ENCODE measurements around the gene TTLL9. TPM values are rescaled to one million over a fixed set of nuclear protein-coding genes. Genes with fewer than 3 reads are reported as not detected.

Gene TTLL9
- total and polyA plus RNA-seq, 2 of the 13 experiments (the other 11 are each of a cell fraction or from before 2014, with no cell fraction given), result not detected

- TF ChIP-seq SYNCRIP (IDR thresholded peaks at IDR 0.05; ENCODE audit: insufficient read depth, low read depth, low read length) (no peak), HNF4A (CRISPR knock-in tag; IDR thresholded peaks at IDR 0.05) (0 out of 2 replicates have a peak, but pooled peaks have one; percentile 5), ARNTL (CRISPR knock-in tag; IDR thresholded peaks at IDR 0.05) (no peak), MED13 (CRISPR knock-in tag; IDR thresholded peaks at IDR 0.05) (0 out of 2 replicates have a peak, but pooled peaks have one; percentile 24), KDM5B (CRISPR knock-in tag; IDR thresholded peaks at IDR 0.05; ENCODE audit: borderline replicate concordance) (peak; percentile 63; the same call in 1 of the 2 replicates), ZSCAN21 (CRISPR knock-in tag; IDR thresholded peaks at IDR 0.05; ENCODE audit: borderline replicate concordance) (0 out of 2 replicates have a peak, but pooled peaks have one; percentile 50), HNF1B (CRISPR knock-in tag; IDR thresholded peaks at IDR 0.05) (no peak), ZNF142 (CRISPR knock-in tag; IDR thresholded peaks at IDR 0.05) (0 out of 2 replicates have a peak, but pooled peaks have one; percentile 30), ZNF776 (CRISPR knock-in tag; IDR thresholded peaks at IDR 0.05) (peak; percentile 75; the same call in 1 of the 2 replicates), ZNF432 (CRISPR knock-in tag; IDR thresholded peaks at IDR 0.05; ENCODE audit: borderline replicate concordance) (no peak), CBX5 (CRISPR knock-in tag; IDR thresholded peaks at IDR 0.05; ENCODE audit: borderline replicate concordance) (no peak), LCORL (IDR thresholded peaks at IDR 0.05) (no peak), LCORL (CRISPR knock-in tag; IDR thresholded peaks at IDR 0.05) (no peak), ARID4A (CRISPR knock-in tag; IDR thresholded peaks at IDR 0.05; ENCODE audit: borderline replicate concordance) (peak; percentile 44; the same call in 1 of the 2 replicates), ZNF768 (CRISPR knock-in tag; IDR thresholded peaks at IDR 0.05) (peak; percentile 46; the same call in 1 of the 2 replicates), CENPBD1 (CRISPR knock-in tag; IDR thresholded peaks at IDR 0.05; ENCODE audit: borderline replicate concordance, low read depth) (0 out of 2 replicates have a peak, but pooled peaks have one; percentile 21)
Measured at GRCh38 chr20:31869942-31870725, at the start of gene TTLL9, which contains the start of gene DUSP15 (continued).

All from HepG2 (cell line).